Right lobe of liver (tissue), 4 donors: ENCODE results near the gene PTPRU.

ENCODE experiments used
- CTCF ChIP-seq, 4 donors: fragments of 200-600 bp in 3 of 4; fragments of 450-650 bp in 1 of 4; IDR thresholded peaks; one replicate each; pipeline versions ENCODE4 v1.5.1 to v1.8.0; 2016 to 2022; ENCODE audit warnings: antibody characterized with exemption in 4 of 4, mild to moderate bottlenecking in 2 of 4
- POLR2A ChIP-seq: fragments of 450-650 bp; IDR thresholded peaks from one replicate; pipeline ENCODE4 v1.6.1; 2017; ENCODE audit warnings: antibody characterized with exemption, mild to moderate bottlenecking
- donor health status: DM: no; HTN: no; CAD: no.
- donor health status: DM: no; HTN: no; CAD: no.
- donor health status: DM: no; HTN: yes; CAD: no.

- TF ChIP-seq CTCF (IDR thresholded peaks at IDR 0.05), result no peak
- no peak for TF ChIP-seq POLR2A
Measured at GRCh38 chr1:29269382-29269781, 33.1 kb downstream of the PTPRU start.
